IPS-18a (cell line): Measurements from ENCODE around the gene DCDC2C.

Source experiments
- H3K27ac ChIP-seq: one replicate; pipeline ENCODE4 v1.5.1; 2013; ENCODE audit warnings: low read length
- H3K27me3 ChIP-seq: one replicate; pipeline ENCODE4 v1.6.1; 2013; ENCODE audit warnings: mild to moderate bottlenecking, low read length; ENCODE audit not compliant: control insufficient read depth, insufficient read depth
- H3K36me3 ChIP-seq: one replicate; pipeline ENCODE4 v1.6.1; 2013; ENCODE audit warnings: low read depth, low read length; ENCODE audit not compliant: control insufficient read depth
- H3K4me1 ChIP-seq: one replicate; pipeline ENCODE4 v1.6.1; 2013; ENCODE audit warnings: low read depth, low read length; ENCODE audit not compliant: control insufficient read depth
- H3K4me3 ChIP-seq: one replicate; pipeline ENCODE4 v1.5.1; 2013; ENCODE audit warnings: low read length
- H3K9ac ChIP-seq: one replicate; pipeline ENCODE4 v1.6.1; 2013; ENCODE audit warnings: mild to moderate bottlenecking, low read length, moderate library complexity
- H3K9me3 ChIP-seq: one replicate; pipeline ENCODE4 v1.6.1; 2013; ENCODE audit warnings: low read depth, low read length; ENCODE audit not compliant: control insufficient read depth

Gene DCDC2C

DNA sequence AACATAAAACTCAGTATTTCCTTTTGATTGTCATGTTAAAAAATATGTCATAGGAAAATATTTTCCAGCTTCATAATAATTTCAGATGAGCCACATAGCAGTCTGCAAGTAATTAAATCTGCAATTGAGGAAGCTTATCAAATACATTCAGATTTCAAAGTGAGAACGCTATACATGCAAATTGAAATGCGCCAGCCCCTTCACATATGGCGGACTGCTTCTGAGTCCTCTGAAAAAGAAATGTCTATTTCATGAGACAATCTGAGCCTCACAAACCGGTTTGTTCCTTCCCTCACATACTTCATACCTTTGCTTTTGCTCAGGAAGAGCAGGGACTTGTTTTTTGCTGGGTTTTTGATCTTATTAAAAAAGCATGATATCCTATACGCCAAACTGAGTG, 2.3 kb upstream of the DCDC2C start:
- Histone ChIP-seq H3K27me3 (no peaks in the 10 kb centered on the region), H3K4me1 (no peaks in the 10 kb centered on the region), H3K36me3 (no peaks in the 10 kb centered on the region), H3K9ac (no peak overlapping the region), H3K27ac (no peak overlapping the region), H3K9me3 (no peaks in the 10 kb centered on the region), H3K4me3 (no peak overlapping the region)

DNA sequence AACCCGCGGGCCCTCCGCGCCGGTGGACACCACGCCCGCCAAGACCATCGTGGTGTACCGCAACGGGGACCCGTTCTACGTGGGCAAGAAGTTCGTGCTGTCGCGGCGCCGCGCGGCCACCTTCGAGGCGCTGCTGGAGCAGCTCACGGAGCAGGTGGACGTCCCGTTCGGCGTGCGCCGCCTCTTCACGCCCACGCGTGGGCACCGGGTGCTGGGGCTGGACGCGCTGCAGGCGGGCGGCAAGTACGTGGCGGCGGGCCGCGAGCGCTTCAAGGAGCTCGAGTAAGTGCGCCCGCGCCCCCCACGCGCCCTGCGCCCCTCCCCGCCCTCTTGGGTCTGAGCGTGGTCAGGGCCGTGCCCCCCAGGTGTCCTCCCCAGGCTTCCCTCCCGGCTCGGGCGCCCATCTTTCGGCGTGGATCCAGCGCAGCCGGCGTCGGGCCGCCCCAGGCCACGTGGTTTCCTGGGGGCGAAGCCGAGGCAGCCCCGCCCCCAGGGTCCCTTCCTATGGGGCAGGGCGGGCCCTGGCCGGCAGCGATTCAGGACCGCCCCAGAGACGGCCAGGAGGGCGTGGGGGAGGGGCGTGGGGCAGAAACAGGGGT, 481 bp downstream of the DCDC2C start:
- Histone ChIP-seq H3K9ac (no peak overlapping the region), H3K36me3 (no peaks in the 10 kb centered on the region), H3K9me3 (no peaks in the 10 kb centered on the region), H3K27ac (no peak overlapping the region), H3K27me3 (no peaks in the 10 kb centered on the region), H3K4me3 (no peak overlapping the region), H3K4me1 (peaks cover 3% of the 10 kb centered on the region)

DNA sequence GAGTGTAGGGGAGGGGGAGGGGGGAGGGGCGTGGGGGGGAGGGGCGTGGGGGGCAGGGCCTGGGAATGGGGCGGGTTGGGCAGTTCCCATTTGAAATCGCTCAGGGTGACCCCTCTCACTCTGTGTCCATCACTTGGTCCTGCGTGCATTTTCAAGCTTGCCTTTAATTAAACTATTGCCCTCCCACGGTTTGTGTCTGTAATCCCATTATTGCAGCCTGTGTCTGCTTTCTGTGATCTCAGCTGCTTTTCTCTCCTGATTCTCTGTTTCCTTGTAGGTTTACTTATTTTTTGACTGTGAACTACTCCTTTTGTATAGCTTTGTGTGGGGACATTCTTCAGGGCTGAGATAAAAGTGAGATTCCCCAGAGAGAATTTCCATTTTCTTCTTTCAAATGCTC, 1.3 kb downstream of the DCDC2C start:
- no peak overlapping the region for H3K4me3 ChIP-seq
- peaks cover 3% of the 10 kb centered on the region for H3K4me1 ChIP-seq
- no peaks in the 10 kb centered on the region for H3K9me3 ChIP-seq
- no peak overlapping the region for H3K27ac ChIP-seq
- H3K36me3 ChIP-seq: no peaks in the 10 kb centered on the region
- H3K9ac ChIP-seq: no peak overlapping the region
- H3K27me3 ChIP-seq: no peaks in the 10 kb centered on the region

DNA sequence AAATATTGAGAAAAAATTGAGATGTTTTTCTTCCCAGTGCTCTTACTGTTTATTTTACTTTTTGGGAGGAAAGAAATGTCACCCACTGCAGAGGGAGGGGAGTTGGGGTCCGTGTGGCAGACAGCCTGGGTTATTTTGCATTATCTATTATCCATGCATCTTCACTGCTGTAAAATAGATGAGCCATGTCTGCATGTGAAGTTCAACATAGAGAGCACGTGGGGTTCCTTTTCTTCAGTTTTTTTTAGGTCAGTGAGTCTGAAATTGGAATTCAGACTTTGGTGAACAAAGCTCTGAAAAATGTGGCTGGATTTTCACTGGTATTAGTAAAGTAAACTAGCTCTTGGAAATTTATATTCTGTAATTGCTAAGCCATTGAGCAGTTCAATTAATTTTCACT, 2.4 kb downstream of the DCDC2C start:
- Histone ChIP-seq H3K4me3 (no peak overlapping the region), H3K27ac (no peak overlapping the region), H3K4me1 (peaks cover 3% of the 10 kb centered on the region), H3K36me3 (no peaks in the 10 kb centered on the region), H3K9me3 (no peaks in the 10 kb centered on the region), H3K27me3 (no peaks in the 10 kb centered on the region), H3K9ac (no peak overlapping the region)

DNA sequence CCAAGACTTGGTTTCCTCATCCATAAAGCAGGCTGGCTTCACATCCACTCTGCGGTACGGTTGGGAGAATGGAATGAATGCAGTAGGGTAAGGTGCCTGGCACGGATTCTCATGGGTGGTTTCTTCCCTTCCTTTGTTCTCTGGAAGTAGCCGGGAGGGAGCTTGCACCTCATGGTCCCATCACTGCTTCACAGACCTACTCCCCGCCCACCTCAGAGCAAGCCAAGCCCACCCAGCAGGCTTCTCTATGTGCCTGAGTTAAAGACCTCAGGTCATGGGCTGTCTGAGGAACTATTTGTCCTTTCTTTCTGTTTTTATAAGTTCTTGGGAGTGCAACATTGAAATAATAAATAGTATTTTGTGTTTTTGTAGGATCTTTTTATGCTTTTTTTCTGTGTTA, 3.5 kb downstream of the DCDC2C start:
- no peaks in the 10 kb centered on the region for H3K36me3 ChIP-seq
- no peak overlapping the region for H3K4me3 ChIP-seq
- H3K27ac ChIP-seq: no peak overlapping the region
- H3K27me3 ChIP-seq: no peaks in the 10 kb centered on the region
- H3K9me3 ChIP-seq: no peaks in the 10 kb centered on the region
- H3K9ac ChIP-seq: no peak overlapping the region
- H3K4me1 ChIP-seq: peaks cover 3% of the 10 kb centered on the region

DNA sequence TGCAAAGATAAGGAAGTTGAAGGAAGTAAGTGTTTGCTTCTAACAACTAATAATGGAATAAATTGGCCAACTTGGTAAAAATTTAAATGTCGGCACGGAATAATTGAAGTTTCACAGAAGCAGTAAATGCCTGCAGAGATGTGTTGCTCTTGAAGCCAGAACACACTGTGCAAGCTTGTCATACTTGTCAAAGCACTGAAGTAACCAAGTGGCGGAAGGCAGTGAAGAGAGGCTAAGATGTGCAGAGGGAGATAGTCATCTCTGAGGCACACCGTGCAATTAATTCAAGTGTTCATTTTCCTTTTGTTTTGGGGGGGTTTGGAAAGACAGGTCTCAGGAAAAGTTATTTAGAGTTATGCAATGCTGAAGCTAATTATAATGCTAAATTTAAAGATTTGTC, 5.2 kb downstream of the DCDC2C start:
- no peaks in the 10 kb centered on the region for H3K9me3 ChIP-seq
- no peaks in the 10 kb centered on the region for H3K27me3 ChIP-seq
- H3K27ac ChIP-seq: no peak overlapping the region
- no peaks in the 10 kb centered on the region for H3K36me3 ChIP-seq
- H3K4me1 ChIP-seq: peaks cover 3% of the 10 kb centered on the region
- H3K4me3 ChIP-seq: no peak overlapping the region
- H3K9ac ChIP-seq: no peak overlapping the region

DNA sequence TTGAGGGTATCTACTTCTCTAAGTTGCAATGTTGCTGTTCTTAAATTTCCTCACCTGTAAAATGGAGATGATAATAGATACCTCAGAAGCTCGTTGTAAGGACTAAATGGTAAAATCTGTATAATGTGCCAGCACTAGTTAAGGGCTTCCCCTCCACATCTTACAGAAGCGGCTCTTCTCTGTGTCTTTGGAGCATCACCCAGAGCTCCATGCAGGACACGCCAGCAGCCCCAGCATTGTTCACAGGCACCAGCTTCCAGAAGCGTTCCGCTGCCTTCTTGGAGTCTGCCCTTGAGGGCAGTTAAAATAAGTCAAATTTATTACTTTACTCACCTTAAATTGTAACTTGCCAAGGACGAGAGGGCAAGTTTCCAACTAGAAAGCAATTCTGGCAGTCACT, 5.8 kb downstream of the DCDC2C start:
- no peaks in the 10 kb centered on the region for H3K36me3 ChIP-seq
- peaks cover 3% of the 10 kb centered on the region for H3K4me1 ChIP-seq
- no peaks in the 10 kb centered on the region for H3K27me3 ChIP-seq
- H3K27ac ChIP-seq: no peak overlapping the region
- H3K9me3 ChIP-seq: no peaks in the 10 kb centered on the region
- no peak overlapping the region for H3K9ac ChIP-seq
- H3K4me3 ChIP-seq: no peak overlapping the region

DNA sequence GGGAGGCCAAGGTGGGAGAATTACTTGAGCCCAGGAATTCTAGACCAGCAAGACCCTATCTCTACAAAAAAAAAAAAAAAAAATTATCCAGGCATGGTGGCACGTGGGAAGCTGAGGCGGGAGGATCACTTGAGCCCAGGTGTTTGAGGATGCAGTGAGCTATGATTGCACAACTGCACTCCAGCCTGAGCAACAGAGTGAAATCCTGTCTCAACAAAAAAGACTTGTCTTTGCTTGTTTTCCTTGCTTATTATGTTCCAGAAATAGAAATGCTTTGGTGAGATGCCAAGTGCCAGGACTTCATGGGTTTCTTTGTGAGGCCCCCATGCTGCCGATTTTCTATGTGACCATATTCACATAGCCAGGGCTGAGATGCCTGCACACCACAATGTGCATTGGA, 9.0 kb downstream of the DCDC2C start:
- no peak overlapping the region for H3K27ac ChIP-seq
- H3K9ac ChIP-seq: no peak overlapping the region

DNA sequence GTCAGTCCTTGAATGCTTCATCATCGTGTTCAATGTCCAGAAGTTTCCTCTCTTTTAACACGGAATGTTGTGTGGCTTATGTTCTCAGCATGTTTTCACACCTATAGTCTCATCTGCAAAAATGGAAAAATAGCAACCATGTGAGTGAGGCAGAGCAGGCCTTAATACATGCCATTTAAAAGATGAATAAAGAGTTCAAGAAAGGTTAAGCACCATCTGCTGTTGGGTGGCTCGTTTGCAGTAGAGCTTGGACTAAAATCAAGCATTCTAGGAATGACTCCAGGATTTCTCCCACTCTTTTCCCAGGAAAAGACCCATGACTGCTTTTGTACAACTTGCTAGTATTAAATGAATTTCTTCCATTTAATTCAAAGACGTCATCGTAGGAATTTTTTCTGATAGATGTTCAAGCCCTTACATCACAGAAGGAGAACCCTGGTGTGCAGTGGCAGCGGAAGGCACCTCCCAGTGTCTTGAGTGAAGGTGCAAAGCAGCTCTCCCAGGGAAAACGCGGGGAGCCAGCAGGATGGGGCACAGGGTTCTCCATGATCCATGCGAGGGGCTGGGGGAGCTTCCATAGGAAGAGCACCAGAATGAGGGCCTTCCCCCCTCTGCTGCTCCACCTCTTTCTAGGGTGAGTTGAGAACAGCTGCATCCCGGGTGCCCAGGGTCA, 9.6 kb downstream of the DCDC2C start:
- Histone ChIP-seq H3K27me3 (no peaks in the 10 kb centered on the region), H3K4me1 (no peaks in the 10 kb centered on the region), H3K9ac (no peak overlapping the region), H3K4me3 (no peak overlapping the region), H3K36me3 (no peaks in the 10 kb centered on the region), H3K27ac (no peak overlapping the region), H3K9me3 (no peaks in the 10 kb centered on the region)

More for the DNA sequence above, 9.0 kb downstream of the DCDC2C start:
- no peaks in the 10 kb centered on the region for H3K4me1 ChIP-seq
- H3K9me3 ChIP-seq: no peaks in the 10 kb centered on the region
- no peak overlapping the region for H3K4me3 ChIP-seq
- H3K36me3 ChIP-seq: no peaks in the 10 kb centered on the region
- H3K27me3 ChIP-seq: no peaks in the 10 kb centered on the region

DNA sequence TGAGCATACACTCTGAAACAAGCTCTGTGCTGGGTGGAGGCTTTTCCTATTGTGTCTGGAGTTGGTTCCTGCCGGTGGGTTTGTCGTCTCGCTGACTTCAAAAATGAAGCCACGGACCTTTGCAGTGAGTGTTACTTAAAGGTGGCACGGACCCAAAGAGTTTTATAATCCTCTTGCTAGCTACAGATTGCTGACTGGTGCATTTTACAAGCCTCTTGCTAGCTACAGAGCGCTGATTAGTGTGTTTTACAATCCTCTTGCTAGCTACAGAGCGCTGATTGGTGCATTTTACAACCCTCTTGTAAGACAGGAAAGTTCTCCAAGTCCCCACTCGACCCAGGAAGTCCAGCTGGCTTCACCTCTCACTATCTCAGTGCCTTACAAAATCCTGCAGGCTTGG, 15.3 kb downstream of the DCDC2C start:
- no peaks in the 10 kb centered on the region for H3K4me1 ChIP-seq
- no peaks in the 10 kb centered on the region for H3K36me3 ChIP-seq
- no peaks in the 10 kb centered on the region for H3K27me3 ChIP-seq
- no peak overlapping the region for H3K27ac ChIP-seq
- no peak overlapping the region for H3K9ac ChIP-seq
- no peak overlapping the region for H3K4me3 ChIP-seq
- no peaks in the 10 kb centered on the region for H3K9me3 ChIP-seq

DNA sequence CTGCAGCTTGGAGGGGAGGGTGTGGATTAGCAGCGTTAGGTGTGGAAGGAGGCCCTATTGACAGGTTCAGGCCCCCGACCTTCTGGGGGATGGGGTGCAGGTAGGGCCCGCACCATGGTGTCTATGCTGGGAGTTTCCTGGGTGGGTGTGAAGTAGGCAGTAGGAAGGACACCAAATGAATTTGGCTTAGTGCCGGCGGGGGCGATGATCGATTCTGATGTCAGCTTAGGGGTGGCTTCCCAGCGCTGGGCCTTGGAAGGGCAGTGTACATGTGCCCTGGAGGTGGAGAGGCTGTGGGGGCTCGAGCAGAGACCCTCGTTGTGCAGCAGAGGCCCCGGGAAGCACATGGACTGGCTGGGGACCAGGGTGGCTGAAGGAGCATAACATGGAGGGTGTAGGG, 21.6 kb downstream of the DCDC2C start:
- Histone ChIP-seq H3K27me3 (no peaks in the 10 kb centered on the region), H3K4me1 (peaks cover 10% of the 10 kb centered on the region), H3K27ac (no peak overlapping the region), H3K4me3 (no peak overlapping the region), H3K9ac (no peak overlapping the region), H3K36me3 (no peaks in the 10 kb centered on the region), H3K9me3 (no peaks in the 10 kb centered on the region)
